ENCODE data around the gene LARP4.

DNA sequence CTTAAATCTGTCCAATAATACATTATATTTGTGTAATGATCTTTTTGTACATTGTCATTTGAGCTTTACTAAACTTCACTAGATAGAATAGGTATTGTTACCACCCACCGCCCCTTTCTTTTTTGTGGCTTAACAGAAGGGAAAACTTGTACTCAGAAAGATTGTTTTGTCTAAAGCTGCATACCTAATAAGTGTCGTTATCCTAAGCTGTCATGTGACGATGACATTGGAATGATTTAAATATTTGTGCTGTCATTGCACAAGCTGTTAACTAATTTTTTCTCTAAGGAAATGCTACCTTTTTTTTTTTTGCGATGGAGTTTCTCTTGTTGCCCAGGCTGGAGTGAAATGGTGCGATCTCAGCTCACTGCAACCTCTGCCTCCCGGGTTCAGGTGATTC is 107.7 kb downstream of the LARP4 start:
- no peak for TF ChIP-seq EZH2 (IDR thresholded peaks at IDR 0.05; ENCODE audit: borderline replicate concordance, low read length)
- TF ChIP-seq, protein P1, sequence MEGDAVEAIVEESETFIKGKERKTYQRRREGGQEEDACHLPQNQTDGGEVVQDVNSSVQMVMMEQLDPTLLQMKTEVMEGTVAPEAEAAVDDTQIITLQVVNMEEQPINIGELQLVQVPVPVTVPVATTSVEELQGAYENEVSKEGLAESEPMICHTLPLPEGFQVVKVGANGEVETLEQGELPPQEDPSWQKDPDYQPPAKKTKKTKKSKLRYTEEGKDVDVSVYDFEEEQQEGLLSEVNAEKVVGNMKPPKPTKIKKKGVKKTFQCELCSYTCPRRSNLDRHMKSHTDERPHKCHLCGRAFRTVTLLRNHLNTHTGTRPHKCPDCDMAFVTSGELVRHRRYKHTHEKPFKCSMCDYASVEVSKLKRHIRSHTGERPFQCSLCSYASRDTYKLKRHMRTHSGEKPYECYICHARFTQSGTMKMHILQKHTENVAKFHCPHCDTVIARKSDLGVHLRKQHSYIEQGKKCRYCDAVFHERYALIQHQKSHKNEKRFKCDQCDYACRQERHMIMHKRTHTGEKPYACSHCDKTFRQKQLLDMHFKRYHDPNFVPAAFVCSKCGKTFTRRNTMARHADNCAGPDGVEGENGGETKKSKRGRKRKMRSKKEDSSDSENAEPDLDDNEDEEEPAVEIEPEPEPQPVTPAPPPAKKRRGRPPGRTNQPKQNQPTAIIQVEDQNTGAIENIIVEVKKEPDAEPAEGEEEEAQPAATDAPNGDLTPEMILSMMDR (conservative IDR thresholded peaks at IDR 0.05 in 1 of 2, IDR thresholded peaks at IDR 0.05 in 1 of 2; ENCODE audit: extremely low read depth in 1 of 2, insufficient read depth in 1 of 2, low read depth in 1 of 2, low read length in 2 of 2): no peak

All from mammary epithelial cell (primary cell).